ENCODE data around the gene FOSB.
A peak's percentile ranks its signal among the peaks of the same experiment; 100 is the strongest.

FOSB gene

DNA sequence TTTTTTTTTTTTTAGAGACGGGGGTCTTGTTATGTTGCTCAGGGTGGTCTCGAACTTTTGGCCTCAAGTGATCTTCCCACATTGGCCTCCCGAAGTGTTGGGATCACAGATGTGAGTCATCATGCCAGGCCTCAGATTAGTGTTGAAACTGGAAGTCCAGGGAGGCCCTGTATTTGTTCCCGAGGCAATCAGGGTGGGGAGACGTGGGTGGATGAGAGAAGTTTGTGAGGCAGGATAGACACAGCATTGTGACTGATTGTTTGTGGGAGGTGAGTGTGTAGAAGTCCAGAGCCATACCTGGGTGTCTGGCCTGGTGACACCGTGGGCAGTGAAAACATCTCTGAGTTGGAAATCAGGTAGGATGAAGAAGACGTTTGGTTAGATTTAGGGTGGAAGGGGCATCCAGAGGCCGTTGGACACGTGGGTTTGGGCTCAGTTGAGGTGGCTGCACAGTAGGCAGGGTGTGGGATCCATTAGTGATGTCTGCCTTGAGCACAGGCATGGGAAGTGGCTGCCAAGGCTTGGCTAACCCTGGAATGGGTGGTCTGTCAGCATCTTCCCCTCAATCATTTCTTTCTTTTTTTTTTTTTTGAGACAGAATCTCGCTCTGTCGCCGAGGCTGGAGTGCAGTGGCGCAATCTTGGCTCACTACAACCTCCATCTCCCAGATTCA is 16.6 kb downstream of the FOSB start:
- no peak for DNase-seq (ENCODE audit: low read depth, low spot score)

DNA sequence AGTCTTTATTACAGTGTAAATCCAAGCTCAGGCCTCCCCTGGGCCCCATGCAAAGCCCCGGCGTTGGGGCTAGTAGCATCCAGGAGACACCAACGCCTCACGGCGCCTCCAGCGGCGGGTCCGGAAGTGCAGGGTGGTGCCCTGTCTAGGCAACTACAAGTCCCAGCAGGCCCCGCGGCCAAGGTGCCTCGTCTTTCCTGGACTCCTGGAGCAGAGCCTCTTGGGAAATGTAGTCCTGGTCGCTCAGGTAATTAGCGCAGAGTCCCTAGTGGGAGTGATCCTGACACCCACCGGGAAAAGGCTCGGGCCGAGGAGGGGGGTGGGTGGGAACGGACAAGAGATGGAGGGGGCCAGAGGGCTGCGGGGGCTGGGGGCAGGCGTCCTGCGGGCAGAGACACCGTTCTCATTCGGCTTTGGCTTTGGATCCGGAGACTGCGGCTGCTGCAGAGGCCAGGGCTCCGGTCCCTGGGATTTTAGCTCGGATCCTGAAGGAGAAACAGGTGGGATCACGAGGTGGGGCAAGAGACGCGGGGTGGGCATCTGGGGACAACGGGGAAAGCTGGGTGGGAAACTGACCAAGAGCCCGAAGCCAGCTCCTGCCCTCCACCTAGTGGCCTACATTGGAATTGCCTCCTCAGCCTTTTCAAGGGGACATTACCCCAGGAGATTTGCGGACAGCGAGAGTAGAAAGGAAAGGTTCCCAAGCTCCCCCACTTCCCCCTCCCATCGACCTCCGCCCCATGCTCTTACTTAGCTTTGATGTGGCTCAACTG is 17.7 kb downstream of the FOSB start:
- peak; percentile 97 for DNase-seq (ENCODE audit: low read depth, low spot score)

DNA sequence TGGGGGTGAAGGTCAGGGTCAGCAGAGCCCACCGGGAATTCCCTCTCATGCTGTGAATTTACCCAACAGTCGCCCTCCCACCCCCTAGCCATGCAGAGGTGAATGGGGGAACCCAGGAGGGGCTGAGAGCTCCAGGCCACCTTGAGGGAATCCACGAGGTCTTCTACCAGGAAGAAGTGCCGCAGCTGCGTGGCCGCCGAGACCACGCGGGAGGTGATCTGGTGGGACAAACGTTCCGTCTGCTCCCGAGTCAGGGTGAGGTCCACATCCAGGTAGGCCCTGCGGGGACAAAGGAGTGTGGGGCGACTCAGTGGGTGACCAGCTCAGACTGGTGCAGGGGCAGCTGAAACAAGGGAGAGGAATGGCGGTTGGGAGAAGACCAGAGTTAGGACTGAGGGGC is 20.9 kb downstream of the FOSB start:
- DNase-seq (ENCODE audit: low read depth, low spot score) = no peak

DNA sequence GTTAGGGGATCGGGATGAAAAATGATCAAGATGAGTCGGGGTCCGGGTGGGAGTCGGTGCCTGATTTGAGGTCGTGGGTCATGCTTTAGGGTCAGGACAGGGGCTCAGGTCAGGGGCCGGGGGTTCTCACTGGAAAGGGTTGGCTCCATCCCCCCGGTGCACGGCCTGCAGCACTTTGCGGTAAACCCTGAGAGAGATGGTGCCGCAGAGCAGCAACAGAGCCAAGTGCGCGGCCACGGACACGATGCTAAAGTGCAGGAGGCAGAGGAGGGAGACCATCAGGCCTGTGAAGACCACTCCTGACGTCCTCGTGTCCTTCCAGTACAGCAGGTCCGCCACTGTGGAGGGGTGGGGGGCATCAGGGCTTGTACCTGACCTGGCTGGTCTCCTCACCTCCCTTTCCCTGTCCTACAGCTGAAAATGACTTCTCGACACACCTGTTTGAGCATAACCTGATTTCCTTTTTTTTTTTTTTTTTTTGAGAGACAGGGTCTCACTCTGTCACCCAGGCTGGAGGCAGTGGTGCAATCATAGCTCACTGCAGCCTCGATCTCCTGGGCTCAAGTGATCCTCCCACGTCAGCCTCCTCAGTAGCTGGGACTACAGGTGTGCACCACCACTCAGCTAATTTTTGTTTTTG is 21.5 kb downstream of the FOSB start:
- DNase-seq (ENCODE audit: low read depth, low spot score) = no peak

DNA sequence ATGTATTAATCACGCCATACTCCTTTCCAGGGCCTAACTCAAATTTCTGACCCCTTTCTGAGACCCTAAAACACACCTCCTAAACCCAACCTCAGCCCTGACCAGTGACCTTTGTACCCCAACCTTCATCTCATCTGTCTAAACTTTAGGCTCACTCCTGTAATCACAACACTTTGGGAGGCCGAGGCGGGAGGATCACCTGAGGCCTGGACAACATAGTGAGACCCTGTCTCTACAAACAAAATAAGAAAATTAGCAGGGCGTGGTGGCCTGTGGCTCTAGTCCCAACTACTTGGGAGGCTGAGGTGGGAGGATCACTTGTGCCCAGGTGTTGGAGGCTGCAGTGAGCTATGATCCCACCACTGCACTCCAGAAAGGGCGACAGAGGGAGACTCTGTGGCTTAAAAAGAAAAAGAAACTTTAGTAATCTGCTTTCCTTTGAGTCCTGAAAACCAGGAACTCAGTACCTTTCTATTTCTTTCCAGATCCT is 24.4 kb downstream of the FOSB start:
- no peak for DNase-seq (ENCODE audit: low read depth, low spot score)

DNA sequence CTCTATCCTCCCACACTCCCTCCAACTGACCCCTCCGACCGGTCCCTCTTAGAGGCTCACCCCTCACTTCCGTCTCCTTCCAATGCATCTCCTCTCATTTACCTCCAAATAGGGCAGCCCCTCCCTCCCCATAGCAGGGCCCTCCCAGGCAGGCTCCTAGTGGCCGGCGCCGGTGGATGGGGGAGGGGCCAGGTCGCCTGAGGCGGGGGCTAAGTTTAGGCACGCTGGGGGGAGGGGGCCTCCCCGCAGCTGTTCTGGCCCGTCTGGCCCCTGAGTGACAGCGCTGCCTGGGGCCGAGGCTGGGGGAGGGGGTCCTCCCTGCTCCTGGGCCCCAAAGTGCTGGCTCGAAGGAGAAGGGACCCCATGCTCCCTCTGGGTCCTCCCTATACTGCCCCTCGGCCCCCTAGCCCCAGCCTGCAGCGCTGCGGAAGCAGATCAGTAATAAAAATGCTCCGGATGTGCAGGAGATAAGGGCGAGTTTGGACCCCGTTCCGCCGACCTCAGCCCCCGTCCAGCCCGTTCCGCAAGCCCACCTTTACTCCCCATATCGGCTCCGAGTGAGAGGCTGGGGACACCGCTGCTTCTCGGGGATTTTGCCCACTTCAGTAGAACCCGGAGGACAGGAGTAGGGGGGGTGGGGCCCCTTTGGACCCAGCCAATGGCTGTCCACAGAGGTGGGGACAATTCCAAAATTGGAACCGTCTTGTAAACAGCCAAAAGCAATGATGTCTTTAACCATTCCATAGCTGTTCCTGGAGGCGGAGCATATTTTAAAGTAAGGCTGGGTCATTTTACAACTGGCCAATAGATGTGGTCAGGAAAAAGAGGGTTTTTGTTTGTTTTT is 25.1 kb downstream of the FOSB start:
- DNase-seq (ENCODE audit: low read depth, low spot score) = peak; percentile 88

DNA sequence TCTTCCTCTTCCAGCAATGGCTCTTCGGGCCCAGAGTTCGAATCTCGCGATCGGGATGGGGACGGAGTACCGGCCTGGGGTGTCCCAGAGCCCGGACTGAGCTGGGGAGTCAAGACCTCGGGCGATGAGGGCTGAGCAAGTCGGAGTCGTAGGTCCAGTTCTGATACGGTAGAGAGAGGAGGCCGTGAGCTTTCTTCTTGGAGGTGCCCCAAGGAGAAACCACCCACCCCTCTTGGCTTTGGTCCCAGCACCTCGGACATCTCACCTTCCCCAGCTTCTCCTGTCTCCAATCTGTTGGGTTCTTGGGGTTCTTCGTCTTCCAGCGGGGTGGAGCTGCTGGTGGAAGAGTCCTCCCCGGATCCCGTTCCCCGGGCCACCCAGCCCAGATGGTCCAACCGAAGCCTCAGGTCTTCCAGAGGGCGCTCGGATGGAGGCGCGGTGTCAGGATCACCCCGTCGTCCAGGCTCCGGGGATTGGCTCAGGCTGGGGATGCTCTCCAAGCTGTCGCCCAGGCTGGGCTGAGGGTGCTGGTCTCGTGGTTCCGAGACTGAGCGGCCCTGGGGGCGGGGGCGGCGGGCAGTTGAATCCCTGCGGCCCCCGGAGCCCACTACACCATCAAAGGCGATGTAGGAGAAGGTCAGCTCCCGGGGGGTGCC is 26.6 kb downstream of the FOSB start:
- DNase-seq (ENCODE audit: low read depth, low spot score) = no peak

DNA sequence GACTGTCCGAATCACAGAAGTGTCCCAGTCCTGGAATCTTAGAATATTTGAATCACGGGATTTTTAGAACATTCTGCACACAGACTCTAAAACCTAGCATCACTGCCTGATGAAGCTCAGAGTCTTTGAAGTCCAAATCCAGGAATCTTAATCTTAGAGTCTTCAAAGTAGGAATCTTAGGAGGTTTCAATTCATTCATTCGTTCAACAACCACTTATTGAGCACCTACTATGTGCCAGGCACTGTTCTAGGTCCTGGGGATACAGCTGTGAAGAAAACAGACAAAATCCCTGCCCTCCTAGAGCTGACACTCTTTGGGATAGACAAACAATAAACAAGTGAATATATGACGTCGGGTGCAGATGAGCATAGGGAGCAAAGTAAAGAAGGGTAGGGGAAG is 27.4 kb downstream of the FOSB start:
- DNase-seq (ENCODE audit: low read depth, low spot score) = no peak

DNA sequence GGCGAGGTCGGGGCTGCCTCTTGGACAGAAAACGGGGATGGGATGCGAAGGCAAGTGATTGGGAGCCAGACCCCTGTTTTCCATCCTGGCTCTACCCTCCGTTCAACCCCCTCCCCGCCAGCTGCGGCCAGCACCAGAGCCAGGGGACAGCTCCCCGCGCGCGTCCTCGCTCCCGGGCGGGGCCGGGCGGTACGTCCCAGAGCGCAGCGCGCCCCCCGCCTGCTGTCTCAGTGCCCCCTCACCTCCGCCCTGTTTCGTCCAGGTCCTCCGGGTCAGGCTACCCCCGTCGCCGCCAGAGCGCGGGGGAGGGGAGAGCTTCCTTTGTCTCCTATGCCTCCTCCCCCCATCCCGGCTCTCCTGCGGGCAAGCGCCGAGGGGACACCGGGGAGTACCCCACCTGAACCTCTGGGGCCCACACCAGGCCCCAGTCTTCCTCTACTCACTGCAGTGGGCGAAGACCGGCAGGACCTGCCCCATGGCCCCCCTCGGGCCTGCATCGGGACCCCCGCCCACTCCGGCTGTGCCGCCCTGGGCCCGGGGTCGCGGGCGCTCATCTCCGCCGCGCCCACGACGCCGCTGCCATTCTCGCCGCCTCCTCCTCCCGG is 28.7 kb downstream of the FOSB start:
- DNase-seq (ENCODE audit: low read depth, low spot score) = peak; percentile 84

DNA sequence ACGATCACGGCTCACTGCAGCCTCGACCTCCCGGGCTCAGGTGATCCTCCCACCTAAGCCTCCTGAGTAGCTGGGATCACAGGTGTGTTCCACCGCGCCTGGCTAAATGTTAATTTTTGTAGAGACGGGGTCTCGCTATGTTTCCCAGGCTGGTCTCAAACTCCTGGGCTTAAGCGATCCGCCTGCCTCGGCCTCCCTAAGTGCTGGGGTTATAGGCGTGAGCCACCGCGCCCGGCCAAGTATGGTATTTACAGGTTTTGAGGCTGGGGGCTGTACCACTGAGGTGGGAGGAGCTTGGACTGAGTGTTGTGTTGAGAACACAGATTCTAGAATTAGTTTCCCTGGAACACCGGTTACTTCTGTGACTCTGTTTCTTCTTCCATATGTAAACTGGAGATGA is 30.0 kb downstream of the FOSB start:
- peak; percentile 65 for DNase-seq (ENCODE audit: low read depth, low spot score)

DNA sequence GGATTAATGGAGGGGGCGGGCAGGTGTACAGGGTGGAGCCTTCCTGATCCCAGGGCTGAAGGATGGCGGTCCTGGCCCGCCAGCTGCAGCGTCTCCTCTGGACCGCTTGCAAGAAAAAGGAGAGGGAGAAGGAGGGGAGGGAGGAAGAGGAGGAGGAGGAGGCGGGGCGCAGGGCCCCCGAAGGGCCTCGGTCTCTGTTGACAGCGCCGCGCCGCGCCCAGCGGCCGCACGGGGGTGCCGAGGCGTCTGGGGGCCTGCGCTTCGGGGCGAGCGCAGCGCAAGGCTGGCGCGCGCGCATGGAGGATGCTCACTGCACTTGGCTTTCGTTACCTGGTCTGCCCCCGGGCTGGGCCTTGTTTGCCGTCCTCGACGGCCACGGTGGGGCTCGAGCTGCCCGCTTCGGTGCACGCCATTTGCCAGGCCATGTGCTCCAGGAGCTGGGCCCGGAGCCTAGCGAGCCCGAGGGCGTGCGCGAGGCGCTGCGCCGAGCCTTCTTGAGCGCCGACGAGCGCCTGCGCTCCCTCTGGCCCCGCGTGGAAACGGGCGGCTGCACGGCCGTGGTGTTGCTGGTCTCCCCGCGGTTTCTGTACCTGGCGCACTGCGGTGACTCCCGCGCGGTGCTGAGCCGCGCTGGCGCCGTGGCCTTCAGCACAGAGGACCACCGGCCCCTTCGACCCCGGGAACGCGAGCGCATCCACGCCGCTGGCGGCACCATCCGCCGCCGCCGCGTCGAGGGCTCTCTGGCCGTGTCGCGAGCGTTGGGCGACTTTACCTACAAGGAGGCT is 30.8 kb downstream of the FOSB start, which contains the start of gene PPM1N:
Gene PPM1N, plus strand, starts transcription at position 33 of the 785 bp plus-strand sequence. Its CDS starts 30 bp downstream, at position 63.
- DNase-seq (ENCODE audit: low read depth, low spot score) = peak; percentile 52

DNA sequence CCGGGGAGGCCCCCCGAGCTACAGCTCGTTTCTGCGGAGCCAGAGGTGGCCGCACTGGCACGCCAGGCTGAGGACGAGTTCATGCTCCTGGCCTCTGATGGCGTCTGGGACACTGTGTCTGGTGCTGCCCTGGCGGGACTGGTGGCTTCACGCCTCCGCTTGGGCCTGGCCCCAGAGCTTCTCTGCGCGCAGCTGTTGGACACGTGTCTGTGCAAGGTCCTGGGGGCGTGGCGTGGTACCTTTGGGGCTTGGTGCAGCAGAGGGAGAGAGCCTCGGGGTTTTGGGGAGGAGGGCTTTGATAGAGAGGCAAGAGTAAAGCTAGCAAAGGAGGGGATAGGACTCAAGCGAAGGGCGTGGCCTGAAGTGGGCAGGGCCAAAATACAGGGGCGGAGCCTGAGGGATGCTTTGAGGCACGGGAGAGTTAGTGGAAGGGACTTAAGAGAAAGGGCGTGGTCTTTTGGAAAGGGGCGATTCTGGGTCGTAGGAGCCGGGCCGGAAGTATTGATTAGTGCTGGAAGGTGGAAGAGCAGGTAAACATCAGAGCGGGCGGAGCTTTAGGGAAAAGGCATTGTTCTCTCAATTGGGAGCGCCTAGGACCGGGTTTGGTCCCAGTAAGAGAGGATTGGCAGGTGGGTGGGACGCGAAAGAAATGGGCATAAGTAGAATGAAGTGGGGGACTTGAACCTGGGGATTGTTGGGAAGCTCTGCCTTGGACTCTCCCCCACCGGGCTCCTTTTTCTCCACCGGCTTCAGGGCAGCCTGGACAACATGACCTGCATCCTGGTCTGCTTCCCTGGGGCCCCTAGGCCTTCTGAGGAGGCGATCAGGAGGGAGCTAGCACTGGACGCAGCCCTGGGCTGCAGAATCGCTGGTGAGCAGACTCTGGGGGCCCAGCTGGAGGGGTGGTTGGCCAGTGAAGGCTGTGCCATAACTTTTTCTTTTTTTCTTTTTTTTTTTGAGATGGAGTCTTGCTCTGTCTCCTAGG is 31.7 kb downstream of the FOSB start:
- peak; percentile 98 for DNase-seq (ENCODE audit: low read depth, low spot score)

DNA sequence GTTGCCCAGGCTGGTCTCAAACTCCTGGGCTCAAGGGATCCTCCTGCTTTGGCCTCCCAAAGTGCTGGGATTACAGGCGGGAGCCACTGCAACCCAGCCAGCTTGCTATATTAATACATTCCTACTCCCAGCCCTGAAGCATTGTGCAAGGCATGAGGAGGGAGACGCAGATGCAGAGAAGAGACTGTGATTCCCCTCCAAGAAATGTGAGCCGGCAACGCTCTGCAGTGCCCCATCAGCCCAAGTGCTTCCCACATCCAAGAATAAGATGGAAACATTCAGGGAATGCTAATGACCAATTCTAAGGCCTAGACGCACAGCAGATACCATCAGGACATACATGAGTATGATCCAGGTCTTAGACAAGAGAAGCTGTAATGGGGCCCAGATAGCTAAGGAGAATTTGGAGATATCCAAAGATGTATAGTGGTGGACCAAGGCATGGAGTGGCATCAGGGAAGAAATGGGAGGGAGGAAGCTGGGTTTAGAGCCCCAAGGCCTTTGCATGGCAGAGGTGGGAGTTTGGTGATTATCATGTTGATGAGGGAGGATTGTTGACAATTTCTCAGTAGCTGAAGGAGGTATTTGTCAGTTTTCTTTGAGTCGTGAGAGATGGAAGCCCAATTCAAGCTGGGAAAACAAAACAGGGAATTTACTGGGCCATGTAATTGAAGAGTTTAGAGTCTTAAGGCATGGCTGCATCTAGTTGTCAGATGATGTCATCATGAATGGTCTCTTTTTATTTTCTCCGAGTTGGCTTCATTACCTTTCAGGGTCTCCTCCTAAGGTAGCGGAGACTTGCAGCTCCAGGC is 33.3 kb downstream of the FOSB start:
- DNase-seq (ENCODE audit: low read depth, low spot score) = peak; percentile 69

DNA sequence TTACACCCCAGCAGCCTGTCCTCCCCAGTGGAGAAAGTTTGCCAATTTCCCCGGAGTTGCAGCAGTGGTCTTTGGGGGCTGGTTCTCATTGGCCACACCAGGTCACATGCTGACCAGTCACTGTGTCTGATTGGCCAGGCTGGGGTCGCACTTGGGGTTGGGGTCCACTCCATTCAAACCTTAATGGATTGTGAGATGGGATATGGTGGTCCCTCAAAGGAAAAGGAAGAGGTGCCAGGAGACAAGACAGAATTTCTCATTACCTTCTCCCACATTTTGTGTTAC is 33.9 kb downstream of the FOSB start:
- peak; percentile 54 for DNase-seq (ENCODE audit: low read depth, low spot score)

DNA sequence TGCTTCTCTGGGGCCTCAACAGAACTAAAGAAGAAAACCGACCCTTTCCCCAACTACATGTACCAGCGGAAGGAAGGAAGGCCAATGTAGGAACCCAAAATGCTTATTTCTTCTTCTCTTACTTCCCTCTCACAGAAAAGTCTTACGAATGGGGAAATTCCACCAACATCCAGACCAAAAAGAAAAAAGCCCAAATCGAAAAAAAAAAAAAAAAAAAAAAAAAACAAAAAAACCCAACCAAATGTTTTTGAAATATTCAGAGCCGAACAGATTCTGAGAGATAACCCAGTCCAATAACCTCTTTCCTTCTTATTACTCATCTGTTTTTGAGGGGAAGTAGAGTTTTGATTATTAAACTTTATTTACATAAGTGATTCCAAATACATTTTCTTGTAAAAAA is 34.3 kb downstream of the FOSB start:
- DNase-seq (ENCODE audit: low read depth, low spot score) = no peak

DNA sequence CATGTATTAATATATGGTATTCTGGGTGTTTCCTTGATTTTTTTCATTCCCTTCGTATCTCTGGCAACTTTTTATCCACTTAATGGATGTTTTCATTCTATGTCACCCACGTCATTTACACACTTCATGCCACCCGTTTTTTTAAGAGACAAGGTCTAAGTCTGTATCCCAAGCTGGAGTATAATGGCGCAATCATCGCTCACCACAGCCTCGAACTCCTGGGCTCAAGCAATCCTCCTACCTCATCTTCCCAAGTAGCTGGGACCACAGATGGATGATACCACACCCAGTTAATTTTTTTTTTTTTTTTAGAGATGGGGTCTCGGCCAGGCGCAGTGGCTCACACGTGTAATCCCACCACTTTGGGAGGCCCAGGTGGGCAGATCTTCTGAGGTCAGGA is 36.1 kb downstream of the FOSB start:
- DNase-seq (ENCODE audit: low read depth, low spot score) = no peak

DNA sequence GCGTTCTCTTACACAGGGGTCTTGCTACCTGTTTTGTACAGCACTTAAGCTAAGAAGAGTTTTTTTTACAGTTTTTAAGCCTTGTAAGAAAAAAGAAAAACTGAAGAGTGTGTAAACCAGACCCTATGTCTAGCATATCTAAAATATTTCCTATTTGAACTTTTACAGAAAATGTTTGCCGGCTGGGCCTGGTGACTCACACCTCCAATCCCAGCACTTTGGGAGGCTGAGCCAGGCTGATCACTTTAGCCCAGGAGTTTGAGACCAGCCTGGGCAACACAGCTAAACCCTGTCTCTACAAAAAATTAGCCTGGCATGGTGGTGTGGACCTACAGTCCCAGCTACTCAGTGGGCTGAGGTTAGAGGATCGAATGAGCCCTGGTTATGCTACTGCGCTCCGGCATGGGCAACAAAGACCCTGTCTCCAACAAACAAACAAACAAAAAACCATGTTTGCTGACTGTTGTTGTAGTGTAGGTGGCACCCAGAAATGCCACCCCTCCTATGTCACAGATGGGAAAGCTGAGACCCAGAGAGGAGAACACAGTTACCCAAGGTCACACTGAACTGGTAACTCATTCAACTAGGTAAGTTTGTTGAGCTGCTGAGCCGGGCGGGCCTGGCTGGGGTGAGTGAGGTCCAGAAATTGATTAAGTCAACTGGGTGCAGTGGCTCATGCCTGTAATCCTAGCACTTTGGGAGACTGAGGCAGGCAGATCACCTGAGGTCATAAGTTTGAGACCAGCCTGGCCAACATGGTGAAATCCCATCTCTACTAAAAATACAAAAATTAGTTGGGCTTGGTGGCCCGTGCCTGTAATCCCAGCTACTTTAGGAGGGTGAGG is 37.6 kb downstream of the FOSB start:
- DNase-seq (ENCODE audit: low read depth, low spot score) = no peak
